DMS53 (cell line): ENCODE results near the gene KAT6B.

ENCODE experiments used
- DNase-seq: peaks from one replicate; lab custom pipeline; 2025; lab: John Stamatoyannopoulos, UW

Gene KAT6B

DNA sequence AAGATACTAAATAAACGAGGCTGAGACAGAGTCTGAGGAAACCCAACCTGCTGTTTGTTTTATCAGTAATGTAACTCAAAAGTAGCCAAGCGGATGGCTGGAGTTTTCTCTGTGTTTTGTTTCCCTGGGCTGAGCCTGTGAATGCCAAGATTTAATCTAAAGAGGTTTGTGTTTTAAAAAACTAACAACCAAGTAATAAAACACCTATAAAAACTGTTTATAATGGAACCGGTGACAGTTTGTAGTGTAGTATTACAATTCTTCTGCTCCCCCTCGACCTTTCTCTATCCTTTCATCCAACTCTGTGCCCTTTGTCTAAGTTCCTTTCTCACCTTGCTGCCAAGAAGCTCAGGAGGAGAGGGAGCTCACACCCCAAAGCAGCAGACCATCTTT lies 2.6 kb upstream of the KAT6B start:
- DNase-seq: no peak

DNA sequence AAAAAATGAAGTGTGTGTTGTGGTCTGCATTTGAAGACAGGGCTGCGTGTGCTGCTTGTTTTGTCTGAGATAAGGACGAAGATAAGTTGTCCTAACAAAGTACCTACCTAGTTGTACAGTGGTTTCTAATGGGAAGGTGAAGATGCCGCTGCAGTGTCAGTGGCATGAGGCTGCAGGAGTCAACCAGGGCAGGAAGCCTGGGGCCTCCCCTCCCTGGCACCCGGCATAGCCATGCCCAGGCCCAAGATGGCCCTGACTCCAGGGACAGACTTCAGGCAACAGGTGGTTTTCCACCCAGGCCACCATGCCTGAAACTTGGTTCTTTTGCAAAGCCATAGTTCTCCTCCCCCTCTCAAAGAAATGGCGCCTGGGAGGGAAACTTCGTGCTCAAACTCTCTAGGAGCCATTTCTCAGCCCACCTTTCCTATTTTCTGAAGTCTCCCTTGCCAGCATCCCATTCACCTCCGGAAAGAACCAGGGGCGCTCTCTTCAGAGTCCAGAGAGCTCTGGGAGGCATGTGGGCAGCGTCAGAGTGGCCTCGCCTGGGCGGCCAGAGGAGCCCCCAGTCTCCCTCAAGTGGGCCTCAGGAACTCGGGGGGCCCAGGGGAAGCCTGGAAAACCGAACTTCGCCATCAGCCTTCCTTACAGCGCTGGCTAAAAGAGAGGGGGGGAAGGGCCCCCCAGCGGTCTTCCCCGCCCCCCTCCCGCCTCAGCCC lies 2.1 kb upstream of the KAT6B start:
- no peak for DNase-seq

DNA sequence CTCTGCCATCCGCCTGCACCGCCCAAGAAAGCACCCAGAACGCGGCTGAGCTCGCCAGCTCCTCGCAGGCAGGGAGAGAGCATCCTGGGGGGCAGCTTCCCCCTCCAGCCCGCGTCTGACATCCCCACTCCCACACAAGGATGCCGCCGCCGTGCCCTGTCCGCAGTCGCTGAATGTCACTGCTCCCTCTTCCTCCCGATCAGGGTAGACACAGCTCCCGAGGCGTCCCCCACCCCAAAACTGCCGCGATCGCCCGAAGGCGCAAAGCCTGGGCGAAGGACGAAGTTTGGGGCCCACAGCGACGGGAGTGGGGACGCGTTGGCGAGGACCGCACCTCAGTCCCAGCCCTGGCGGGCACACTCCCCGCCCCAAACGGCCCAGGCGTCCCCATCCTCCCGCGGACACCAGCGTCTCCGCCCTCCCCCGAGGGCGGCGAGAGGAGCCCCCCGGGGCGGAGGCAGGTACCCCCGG lies 1.5 kb upstream of the KAT6B start:
- DNase-seq: peak; percentile 56

DNA sequence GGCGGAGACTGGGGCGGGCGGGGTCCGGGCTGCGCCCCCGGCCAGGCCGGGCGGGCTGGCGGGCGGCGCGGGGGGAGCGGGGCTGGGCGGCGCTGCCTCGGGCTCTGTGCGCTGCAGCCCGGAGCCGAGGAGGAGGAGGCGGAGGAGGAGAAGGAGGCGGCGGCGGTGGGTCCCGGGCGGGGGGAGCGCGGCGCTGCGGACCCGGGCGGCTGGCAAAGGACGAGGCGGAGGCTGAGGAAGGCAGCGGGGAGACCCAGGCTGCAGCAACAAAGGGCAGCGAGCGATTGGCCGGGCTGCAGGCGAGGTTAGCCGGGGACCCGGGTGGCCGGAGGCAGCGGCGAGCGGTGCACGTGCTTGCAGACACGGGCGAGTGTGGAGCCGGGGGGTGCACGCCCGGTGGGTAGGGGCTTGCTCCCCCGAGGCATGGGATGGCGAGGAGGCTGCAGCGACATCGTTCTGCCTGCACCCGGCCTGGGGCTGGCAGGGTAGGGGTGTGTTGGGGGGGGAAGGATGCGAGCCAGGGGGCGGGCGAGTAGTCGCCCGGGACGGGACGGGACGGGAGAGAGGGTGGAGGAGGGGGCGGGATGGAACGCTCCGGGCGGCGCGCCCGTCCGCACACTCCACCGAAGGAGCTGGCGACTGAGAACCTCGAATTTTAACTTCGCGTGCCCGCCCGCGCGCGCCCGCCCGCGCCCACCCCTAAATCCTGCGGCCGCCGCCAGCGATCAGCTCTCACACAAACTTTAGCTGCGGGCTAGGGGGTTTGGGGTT lies 844 bp upstream of the KAT6B start:
- peak; percentile 85 for DNase-seq

DNA sequence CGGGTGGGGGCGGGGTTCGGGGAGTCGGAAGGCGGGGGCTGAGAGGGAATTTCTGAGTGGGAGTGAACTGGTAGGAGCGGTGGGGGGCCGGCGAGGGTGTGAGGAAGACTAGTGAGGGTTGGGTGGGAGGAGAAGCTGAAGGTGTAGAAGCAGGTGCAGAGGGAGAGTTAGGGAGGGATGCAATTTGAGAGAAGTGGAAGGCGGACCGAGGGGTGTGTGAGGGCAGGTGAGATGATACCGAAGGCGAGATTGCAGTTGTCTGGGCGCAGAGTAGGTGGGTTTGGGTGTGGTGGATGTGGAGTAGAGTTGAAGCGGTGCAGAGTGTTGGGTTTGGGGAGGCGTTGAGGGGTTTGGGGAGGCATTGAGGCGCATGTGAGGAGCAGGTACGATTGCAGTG lies 643 bp downstream of the KAT6B start:
- no peak for DNase-seq

DNA sequence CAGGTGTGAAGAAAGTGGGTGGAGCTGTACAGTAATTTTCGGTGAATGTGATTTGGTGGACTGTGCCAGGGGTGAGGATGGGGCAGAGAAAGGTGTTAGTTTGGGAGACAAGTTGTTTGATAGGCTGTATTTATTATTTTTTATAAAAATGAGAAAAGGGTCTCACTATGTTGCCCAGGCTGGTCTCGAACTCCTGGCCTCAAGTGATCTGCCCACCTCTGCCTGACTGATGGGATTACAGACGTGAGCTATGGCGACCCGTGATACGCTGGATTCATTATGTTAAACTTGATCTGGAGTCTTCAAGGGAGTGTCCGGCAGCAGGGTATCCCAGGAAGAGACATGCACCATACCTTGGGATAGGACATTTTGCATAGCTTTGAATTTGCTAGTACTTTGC lies 1.3 kb downstream of the KAT6B start:
- no peak for DNase-seq

DNA sequence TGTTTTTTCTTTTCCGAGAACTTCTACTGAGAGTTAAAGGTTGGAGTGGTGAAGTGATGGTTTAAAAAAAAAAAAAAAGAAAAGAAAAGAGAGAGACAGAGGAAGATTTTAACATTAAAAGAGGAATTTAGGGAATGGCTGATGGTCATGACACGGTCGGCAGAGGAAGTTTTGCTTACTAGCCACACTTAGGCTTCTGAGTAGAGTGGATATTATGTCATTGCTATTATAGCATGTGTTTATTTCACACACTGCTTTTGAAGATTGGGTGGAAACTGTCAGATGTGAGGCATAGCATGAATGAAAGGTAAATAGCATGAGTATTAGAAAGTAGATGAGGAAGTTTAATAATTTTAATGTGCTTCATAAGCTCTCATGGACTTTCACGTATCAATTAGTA lies 2.5 kb downstream of the KAT6B start:
- peak; percentile 29 for DNase-seq

DNA sequence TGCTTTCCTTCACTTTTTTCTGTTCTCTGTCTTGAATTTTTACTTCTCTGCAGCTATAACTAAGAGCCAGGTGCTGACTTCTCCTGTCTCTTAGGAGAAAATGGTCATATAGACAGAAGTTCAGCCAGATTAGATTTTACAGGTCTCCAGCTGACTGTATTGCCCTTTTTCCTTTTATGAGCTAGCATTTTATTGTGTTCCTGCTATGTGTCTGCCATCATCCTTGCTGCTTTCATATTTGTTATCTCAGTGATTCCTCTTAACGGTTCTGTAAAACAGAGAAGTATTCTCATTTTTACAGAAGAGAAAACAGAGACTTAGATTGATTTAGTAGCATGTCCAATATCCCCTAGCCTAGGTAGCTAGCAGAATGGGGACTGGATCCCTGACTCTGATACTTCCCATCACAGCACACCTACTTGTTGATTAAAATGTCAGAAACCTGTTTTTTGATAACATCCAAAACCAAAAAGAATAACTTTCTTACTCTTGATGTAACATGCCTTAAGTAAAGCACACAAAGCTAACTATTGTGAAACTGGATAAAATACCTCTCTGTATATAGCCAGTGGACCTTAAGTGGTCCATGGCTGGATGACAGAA lies 5.2 kb downstream of the KAT6B start:
- DNase-seq: no peak

DNA sequence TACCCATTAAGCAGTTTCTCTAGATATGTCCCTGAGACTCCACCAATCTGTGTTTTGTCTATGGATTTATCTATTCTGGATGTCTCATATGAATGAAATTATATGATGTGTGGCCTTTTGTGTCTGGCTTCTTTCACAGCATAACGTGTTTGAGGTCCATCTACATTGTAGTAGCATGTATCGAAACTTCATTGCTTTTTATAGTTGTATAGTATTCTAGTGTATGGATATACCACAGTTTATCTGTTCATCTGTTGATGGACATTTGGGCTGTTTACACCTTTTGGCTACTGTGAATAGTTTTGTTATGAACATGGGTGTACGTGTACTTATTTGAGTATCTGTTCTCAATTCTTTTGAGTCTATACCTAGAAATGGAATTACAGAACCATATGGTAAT lies 9.6 kb downstream of the KAT6B start:
- no peak for DNase-seq

DNA sequence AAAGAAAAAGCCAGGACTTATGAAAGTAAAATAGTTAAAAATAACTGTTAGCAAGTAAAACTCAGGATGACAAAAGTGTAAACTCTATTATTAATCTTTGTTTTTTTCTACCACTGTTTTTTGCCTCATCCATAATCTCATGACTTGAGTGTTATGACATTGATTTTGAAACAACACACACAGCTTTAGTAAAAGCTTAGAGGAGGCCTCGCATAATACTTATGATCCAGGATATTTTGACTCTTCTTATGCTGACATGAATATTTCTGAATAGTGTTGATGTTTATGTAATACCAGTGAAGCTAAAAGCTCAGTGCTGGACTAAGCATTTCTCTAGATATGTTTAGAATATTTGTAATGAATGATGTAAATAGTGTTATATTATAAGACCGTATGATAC lies 10.5 kb downstream of the KAT6B start:
- DNase-seq: no peak

DNA sequence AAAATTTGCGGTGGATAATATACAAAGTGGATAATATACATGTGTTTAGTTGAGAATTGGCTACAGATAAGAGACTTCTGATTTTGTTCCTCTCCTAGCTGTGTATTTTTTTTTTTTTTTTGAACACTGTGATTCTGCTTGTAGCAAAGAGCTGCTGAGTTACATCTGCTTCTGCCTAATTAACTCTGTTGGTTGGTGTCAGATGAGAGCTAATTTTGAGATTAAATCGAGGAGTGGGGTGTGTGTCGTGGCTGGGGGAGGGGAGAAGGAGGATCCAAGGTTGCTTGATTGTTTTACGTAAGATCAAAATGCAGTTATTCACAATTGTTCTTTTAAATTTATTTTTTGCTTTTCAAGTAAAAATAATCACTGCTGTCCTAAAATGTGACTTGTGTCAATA lies 11.3 kb downstream of the KAT6B start:
- no peak for DNase-seq

DNA sequence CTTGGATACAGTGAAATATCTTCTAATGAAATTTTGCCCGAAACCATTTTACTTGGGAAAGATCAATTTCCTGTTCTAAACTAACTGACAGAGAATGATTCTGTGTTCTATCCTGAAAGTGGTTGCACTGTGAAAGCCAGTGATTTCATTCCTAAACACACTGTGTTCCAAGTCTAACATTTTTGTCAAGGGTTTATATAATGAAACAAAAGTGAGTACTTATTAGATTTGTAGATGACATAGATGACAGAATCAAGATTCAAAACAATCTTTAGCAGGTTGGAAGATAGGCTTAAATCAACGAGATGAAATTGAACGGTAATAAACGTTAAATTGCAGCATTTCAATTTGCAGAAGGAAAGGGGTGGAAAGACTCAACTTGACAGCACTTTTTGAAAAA lies 13.3 kb downstream of the KAT6B start:
- DNase-seq: no peak

DNA sequence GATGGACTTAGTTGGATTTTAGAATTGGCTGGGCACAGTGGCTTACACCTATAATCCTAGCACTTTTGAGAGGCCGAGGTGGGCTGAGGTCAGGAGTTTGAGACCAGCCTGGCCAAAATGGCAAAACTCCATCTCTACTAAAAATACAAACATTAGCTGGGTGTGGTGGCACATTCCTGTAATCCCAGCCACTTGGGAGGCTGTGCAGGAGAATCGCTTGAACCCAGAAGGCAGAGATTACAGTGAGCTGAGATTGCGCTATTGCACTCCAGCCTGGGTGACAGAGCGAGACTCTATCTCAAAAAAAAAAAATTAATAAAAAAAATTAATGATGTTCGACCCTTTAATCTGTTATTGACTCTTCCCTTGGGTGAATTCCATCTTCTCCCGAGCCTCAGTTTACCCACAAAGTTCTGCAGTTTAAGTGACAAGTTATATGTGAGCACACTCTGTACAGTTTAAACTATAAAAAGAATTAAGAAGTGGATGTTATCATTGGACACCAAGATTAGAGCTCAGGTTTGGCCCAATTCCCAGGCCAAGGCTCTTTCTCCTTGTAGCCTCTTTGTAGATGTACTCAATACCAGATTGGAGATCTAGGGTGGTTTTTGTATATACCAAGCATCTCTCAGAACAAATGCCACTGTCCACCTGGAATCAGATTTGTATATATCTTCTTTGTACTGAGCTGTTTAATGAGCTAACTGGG lies 15.0 kb downstream of the KAT6B start:
- no peak for DNase-seq

DNA sequence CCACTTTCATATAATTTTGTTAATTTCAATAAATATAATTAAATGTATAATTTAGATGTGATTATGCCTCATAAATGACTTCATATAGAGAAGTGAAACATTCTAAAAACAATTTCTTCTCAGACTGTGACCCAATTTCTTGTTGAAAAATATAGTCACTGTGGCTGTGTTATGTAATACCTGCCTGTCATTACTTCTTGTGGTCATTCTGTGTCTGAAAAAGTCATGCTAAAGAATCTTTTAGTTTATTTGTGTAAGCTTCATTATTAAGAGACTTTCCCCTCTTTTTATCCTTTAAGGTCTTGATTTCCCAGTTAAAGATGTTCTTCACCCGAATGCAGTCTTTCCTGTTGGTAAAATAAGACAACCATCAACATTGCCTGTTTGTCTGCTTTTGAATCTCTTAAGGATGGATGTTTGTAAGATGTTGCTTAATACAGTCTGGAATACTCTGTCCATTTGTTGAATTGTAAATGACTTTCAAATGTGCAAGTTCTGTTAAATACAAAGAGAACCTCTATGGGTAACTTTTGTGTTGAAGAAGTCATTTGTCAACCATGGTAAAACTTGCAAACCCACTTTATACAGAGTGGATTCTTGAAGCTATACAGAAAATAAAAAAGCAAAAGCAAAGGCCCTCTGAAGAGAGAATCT lies 16.0 kb downstream of the KAT6B start:
- no peak for DNase-seq

DNA sequence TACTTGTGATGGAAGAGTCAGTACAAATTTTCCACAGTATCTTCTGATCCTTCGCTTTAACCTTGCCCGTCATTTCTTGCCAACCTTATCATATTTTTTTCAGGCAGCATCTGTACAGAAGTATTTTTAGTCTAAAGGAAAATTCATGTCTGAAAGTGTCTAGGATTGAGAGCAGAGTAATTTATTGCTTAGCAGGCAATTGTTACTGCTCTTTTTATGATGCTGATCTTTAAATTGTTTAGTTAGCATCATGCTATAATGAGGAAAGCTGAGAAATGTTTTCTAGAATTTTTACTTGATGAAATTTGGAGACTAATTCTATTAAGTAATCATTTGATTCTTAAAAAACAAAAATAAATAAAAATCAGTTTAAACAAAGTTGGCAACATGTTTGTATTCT lies 20.6 kb downstream of the KAT6B start:
- DNase-seq: no peak

DNA sequence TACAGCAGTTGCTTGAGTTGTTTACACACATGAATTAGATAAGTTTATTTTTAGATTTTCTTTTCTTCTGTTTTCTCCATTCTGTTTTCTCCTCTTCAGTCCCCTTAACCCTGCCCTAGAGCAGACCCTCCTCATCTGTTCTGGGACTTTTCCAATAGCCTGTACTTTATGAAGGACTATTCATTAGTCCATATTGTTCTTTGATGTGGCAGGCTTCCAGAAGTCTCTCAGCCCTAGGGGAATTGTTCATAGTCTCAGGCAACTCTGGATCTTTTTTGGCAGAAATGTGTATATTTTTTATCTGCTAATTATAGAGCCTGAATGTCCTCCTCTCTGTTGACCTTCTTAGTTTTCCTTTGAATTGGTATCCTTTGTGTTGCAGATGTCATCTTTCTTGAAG lies 25.4 kb downstream of the KAT6B start:
- DNase-seq: no peak

DNA sequence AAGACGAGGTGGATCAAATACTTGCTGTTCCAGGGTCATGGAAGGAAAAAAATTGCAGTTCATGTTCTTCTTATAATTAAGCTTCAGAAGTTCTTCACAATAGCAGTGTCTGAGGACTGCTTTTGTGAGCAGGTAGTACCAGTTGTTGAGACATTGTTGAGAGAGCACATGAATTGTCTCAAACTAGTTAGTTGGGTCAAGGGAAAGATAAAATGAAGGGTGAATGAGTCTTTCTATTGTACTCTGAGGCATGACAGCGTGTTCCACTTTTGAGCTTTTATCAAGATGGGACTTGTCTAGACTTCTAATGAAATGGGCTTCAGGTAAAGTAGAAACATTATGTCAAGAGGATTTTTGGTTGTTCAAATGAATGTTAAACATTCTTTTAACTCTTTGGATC lies 26.0 kb downstream of the KAT6B start:
- DNase-seq: no peak

DNA sequence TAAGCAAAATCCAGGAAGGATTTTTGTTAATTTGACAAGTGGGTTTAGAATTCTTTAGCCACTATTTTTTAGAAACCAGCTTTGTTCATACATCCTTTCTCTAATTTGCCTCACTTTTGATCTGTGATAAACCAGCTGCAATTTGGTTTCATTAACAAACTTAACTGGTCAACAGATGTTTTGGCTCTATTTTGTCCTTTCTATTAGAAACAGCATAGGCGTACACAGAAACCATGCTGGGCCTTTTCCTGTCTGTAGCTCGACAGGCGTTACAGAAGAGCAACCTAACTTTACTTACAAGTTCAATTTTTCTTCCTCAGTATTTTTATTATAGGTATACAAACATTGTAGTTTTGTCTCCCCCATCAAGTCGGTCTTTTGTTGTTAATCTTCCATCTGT lies 28.2 kb downstream of the KAT6B start:
- DNase-seq: no peak

DNA sequence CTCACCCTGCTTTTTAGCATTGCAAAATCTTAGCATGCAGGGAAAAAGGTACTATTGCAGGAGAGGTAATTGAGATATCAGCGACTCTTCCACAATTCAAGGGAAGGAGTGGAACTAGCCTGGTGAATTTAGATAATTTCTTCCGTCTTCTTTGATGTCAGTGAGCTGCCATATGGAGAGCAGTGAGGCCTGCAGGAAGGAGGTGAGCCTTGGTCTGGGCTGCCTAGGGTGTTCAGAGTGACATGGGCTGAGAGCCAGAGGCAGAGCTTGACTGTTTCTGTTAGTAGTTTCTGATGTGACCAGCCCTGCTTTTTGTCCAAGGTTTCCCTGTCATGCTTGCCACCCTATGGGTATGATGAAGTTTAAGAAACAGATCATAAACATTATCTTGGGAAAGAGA lies 28.6 kb downstream of the KAT6B start:
- DNase-seq: no peak

DNA sequence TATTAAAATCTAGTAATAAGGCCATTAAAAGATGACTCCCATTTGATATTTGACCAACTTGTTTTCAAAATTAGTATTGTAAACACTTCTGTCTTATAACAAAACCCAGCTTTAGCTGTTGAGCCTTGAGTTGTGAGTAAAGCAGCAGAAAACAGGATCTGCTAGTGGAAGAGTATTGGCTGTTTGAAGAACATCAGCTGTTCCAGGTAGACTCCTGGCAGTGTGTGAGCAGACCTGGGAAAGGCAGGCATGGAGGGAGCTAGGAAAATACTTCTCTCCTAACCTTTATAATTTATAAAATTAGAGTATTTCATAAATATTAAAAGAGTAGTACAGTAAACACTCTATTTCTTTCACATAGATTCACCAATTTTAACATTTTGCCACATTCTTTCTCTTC lies 29.0 kb downstream of the KAT6B start:
- DNase-seq: no peak

DNA sequence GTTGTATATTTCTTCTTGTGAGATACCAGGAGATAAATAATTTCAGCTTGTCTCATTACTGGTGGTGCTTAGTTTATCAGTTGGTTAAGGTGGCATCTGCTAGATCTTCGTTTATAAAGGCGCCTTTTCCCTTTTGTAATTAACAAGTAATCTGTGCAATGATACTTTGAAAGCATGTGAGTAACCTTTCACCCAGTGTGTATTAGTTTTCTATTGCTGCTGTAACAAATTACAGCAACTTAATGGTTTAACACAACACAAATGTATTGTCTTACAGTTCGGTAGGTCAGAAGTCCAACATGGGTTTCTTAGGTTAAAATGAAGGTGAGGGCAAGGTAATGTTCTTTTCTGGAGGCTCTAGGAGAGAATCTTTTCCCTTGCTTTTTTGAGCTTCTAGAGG lies 30.5 kb downstream of the KAT6B start:
- no peak for DNase-seq

DNA sequence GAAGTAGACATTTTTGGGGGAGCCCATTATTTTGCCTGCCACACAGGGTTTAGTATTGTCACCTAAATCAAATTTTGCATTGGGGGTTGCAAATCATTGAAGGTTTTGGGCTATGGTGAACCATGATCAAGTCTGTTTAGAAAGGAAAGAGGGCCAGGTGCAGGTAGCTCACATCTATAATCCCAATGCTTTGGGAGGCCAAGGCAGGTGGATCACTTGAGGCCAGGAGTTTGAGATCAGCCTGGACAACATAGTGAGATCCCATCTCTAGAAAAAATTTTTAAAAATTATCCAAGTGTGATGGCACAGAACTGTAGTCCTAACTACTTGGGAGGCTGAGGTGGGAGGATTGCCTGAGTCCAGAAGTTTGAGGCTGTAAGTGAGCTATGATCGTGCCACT lies 31.2 kb downstream of the KAT6B start:
- no peak for DNase-seq
